ENCODE results near the gene SLC9A9.

Gene SLC9A9

DNA sequence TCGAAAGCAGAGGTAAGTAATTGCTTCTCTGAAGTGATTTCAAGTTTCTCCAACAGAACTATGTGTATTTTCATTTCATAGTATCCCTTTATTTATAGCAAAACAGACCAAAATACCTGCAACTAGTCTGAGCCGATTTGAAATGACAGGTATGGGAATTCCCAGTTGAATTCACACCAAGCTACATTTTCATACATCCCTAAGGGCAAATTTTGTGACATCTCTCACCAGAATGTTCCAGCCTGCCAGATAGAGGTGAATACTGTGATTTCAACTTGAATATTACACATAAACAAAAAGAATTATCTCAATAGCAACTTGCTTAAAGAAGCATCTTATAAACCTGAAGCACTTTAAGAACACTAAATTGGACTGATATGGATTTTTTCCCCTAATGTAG lies 235.7 kb downstream of the SLC9A9 start:
- no peak overlapping the region for H3K4me3 ChIP-seq (ENCODE audit: control insufficient read depth, low read depth, low read length)
- DNase-seq (ENCODE audit: low read depth): no peak
- TF ChIP-seq, protein P1, sequence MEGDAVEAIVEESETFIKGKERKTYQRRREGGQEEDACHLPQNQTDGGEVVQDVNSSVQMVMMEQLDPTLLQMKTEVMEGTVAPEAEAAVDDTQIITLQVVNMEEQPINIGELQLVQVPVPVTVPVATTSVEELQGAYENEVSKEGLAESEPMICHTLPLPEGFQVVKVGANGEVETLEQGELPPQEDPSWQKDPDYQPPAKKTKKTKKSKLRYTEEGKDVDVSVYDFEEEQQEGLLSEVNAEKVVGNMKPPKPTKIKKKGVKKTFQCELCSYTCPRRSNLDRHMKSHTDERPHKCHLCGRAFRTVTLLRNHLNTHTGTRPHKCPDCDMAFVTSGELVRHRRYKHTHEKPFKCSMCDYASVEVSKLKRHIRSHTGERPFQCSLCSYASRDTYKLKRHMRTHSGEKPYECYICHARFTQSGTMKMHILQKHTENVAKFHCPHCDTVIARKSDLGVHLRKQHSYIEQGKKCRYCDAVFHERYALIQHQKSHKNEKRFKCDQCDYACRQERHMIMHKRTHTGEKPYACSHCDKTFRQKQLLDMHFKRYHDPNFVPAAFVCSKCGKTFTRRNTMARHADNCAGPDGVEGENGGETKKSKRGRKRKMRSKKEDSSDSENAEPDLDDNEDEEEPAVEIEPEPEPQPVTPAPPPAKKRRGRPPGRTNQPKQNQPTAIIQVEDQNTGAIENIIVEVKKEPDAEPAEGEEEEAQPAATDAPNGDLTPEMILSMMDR (IDR thresholded peaks at IDR 0.05; ENCODE audit: control insufficient read depth, insufficient read depth, low read depth, low read length, missing control alignments): no peak

DNA sequence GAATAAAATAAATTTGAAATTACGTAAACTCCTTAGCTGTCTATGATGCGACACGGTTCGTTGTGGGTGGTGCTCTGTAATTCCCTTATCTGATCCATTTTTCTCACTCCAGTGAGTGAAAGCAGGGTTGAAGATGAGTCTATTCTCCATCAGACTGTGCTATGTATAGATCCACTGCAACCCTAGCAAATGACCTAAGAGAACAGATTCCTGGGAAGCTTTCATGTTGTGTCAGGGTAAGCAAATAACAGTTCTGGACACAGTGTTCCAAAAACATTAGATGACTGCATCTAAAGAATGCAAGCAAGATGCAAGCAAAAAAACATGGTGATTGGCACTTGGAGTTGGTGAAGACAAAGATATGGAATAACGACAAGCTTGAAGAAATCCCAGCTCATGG lies 239.3 kb downstream of the SLC9A9 start:
- no peak for DNase-seq (ENCODE audit: low read depth)

DNA sequence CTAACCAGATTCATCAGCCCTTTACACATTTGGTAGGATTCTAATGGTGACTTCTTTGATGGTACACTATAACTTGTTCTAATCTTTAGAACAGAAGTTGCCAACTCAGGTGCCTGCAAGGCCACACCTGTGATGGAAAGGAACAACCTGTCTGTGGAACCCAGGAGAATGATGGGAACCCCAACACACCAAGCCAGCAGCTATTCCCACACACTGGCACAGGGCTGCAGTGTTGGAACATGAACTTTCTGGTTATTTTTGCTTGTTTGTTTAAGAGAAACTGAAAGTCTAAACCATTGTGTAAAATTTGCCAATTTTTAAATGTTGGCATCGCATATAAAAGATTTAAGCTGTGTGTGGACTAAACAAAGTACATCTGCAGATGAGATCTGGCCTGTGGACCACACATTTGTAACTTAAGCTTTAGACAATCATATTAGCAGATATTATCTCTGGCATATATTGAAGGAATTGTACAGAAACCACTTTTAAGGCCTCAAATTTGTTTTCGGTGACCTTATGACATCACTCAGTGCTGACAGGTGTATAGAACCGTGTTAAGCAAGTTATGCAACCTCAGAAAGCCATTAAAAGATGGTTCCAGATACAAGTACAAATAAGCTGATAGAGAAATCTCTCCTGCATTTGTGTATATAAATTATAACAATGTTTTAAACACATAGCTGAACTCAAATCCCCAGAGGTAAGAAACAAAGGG lies 242.9 kb downstream of the SLC9A9 start:
- no peak for DNase-seq (ENCODE audit: low read depth)
- H3K4me3 ChIP-seq (ENCODE audit: control insufficient read depth, low read depth, low read length): no peak overlapping the region
- TF ChIP-seq, protein P1 (IDR thresholded peaks at IDR 0.05; ENCODE audit: control insufficient read depth, insufficient read depth, low read depth, low read length, missing control alignments): no peak

More for the DNA sequence above, 239.3 kb downstream of the SLC9A9 start:
- TF ChIP-seq, protein P1 (IDR thresholded peaks at IDR 0.05; ENCODE audit: control insufficient read depth, insufficient read depth, low read depth, low read length, missing control alignments): no peak
- no peak overlapping the region for H3K4me3 ChIP-seq (ENCODE audit: control insufficient read depth, low read depth, low read length)

DNA sequence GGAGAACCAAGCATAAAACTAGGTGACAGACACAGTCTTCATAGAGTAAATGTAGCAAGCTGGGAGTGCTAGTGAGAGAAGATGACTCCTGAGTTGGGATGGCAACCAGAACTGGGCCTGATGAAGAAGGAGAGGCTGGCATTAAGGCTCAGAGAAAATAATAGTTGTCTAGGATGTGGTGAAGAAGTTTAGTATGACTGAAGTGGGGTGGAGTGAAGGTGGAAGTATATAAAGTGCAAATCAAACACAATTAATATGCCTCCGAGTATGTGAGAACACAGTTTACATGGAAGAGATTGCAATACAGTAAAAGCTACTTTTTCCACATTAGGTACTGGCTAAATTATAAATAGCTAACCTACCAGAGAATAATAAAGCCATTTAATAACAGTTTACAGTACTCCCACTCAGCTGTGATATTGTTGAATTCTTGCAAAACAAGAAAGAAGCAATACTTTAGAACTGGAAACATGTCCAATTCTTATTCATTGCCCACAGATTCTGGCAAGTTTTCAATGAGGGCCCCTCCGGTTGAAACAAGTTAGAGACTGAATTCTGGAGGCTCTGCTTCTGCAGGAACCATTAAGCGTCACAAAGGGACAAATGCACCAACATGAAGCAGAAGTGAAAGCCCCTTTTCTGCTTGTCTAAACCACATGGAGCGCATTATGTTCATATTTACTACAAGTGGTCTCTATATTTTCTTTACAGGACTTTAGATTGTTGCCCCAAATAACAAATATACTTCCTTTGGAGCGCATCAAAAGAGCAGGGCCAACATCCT lies 243.7 kb downstream of the SLC9A9 start:
- no peak overlapping the region for H3K4me3 ChIP-seq (ENCODE audit: control insufficient read depth, low read depth, low read length)
- TF ChIP-seq, protein P1 (IDR thresholded peaks at IDR 0.05; ENCODE audit: control insufficient read depth, insufficient read depth, low read depth, low read length, missing control alignments): no peak
- DNase-seq (ENCODE audit: low read depth): no peak

DNA sequence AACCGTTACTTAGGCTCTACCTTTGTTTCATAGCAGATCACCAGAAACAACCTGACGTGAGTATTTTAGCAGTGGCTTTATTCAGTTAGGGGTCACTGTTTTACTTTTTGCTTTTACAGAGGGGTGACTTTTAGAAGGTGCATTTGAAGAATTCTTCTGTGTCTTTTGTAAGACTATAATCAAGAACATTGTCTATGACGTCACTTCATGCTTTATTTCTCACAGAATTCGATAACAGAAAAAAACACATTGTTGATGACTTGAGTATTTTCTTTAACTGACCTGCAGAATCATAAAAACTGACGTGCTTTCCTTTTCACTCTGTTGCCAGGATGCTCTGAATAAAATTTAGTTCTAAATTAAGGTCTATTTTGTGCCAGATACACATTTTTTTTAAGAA lies 244.5 kb downstream of the SLC9A9 start:
- no peak overlapping the region for H3K4me3 ChIP-seq (ENCODE audit: control insufficient read depth, low read depth, low read length)
- no peak for DNase-seq (ENCODE audit: low read depth)
- TF ChIP-seq, protein P1 (IDR thresholded peaks at IDR 0.05; ENCODE audit: control insufficient read depth, insufficient read depth, low read depth, low read length, missing control alignments): no peak

DNA sequence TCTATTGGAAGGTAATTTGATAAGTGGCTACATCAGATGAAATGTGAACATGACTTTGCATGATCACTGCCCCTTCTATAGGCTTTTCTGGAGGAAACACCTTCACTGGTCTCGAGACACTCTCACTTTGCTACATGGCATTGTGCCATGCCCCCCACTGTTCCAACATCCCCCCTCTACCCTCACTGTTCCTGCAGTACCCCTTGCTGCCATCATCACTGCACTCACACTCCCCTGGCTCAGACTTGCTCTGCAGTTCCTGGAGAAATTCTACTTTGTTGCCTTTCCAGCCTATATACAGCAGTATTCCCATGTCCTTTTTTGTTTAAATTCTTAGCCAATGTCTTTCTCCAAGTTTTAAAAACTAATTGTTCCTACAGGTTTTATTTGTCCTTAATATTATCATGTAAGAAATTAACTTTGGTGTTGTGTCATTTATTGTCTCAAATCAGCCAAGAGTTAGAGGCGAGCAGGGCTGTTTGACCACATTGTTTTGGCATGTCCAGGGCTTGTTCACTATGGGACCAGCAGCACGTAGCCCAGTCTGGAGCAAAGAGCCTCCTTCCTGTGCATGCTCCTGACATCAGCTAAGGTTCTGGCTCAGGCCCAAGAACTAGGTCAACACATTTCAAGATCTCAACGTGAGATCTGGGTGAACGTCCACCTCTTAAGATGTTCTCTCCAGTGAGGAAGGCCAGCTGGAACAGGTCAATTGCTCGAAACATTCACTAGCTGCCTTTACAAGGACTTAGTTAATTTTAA lies 246.4 kb downstream of the SLC9A9 start:
- TF ChIP-seq, protein P1 (IDR thresholded peaks at IDR 0.05; ENCODE audit: control insufficient read depth, insufficient read depth, low read depth, low read length, missing control alignments): no peak
- DNase-seq (ENCODE audit: low read depth): no peak
- H3K4me3 ChIP-seq (ENCODE audit: control insufficient read depth, low read depth, low read length): no peak overlapping the region

All from AG09309 (cell line).